GM19467 (cell line): ENCODE data around the gene VAMP8.
"Not testable (repeated sequence)": the region's sequence is repeated elsewhere in the genome, so short reads cannot be mapped to it uniquely, and the experiment has no call there.

Experiments used
- ATAC-seq: cut with Tn5 transposase; IDR thresholded peaks from one replicate; pipeline ENCODE4 v1.9.1; 2021; ENCODE audit warnings: mild to moderate bottlenecking, moderate library complexity; ENCODE audit not compliant: unreplicated experiment

Gene VAMP8

DNA sequence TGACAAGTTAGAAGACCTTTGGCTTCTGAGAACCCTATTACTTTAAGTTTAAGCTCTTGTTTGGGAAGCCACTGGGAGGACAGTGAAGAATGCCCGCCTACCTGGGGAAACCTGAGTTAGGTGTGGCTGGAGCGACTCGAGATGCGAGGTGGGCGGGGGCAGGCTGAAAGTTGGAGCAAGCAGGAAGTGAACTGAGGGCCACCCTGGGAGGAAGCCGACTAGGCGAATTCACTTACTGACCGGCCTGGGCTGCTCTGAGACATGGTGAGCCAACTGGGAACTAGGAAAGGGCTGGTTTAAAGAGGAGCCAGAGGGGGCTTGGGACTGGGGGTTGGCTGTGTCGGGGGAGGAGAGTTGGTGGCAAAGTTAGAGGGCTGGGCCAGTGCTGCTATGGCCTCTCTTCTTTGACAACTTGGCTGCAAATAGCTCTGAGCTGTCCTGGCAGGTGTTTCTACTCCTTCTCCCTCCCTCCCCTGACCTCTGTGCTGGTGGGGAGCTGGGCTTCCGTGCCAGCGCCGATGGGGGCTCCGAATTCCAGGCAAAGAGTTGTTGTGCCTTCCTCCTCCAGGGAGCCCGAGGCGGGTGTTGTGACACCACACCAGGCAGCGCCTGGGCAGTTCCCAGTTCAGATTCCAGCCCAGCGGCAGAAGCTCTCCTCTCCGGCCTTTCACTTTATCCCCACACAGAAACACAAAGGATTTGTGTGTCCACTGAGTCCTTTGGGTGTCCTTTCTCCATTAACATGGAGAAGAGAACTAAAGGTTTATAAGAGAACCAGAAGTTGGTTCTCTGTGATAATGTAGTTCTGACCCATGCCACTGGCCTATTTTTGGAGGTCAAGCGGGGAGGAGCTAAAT, at the start of gene VAMP8:
Gene VAMP8, plus strand, starts transcription at position 201 of the 857 bp plus-strand sequence. Its CDS starts 61 bp downstream, at position 262.
- ATAC-seq = peak; percentile 71

DNA sequence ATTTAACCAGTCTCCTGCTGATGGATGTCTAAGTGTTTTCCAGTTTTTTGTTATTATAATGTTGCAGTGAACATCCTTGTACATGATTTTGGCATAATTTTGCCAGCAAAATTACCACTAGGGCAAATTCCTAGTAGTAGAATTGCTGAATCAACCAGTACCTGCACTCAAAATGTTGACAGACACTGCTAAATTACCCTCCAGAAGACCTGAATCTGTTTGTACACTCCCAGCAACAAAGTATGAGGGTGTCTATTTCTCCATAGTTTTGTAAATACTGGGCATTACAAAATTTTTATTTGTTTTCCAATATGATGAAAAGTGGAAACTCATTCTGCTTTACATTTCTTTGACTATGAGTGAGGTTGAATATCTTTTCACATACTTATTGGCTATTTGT, 49.6 kb upstream of the VAMP8 start:
- ATAC-seq = no peak

- no peak for ATAC-seq
Measured at GRCh38 chr2:85528355-85528754, 49.0 kb upstream of the VAMP8 start.

DNA sequence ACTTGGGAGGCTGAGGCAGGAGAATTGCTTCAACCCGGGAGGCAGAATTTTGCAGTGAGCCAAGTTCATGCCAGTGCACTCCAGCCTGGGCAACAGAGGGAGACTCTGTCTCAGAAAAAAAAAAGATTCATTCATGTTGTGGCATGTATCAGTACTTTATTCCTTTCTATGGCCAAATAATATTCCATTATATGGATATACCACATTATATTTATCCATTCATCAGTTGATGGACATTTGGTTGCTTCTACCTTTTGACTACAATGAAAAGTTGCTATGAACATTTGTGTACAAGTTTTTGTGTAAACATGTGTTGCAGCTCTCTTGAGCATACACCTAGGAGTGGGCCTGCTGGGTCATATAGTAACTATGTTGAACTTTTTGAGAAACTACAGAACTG, 47.6 kb upstream of the VAMP8 start:
- no peak for ATAC-seq

- ATAC-seq = no peak
Measured at GRCh38 chr2:85531589-85531988, 45.8 kb upstream of the VAMP8 start.

DNA sequence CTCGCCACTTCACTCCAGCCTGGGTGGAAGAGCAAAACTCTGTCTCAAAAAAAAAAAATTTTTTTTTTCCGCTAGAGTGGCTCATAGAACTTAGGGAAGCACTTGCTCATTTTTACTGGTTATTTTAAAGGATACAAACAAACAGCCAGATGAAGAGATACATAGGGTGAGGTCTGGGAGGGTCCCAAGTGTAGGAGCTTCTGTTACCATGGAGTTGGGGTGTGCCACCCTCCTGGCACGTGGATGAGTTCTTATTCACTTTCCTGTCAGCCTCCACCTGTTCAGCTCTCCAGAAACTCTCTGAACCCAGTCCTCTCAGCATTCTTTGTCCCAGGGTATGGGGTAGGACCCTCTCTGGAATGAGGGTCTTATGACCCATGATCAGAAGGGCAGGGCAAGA, 43.3 kb upstream of the VAMP8 start:
- no peak for ATAC-seq

DNA sequence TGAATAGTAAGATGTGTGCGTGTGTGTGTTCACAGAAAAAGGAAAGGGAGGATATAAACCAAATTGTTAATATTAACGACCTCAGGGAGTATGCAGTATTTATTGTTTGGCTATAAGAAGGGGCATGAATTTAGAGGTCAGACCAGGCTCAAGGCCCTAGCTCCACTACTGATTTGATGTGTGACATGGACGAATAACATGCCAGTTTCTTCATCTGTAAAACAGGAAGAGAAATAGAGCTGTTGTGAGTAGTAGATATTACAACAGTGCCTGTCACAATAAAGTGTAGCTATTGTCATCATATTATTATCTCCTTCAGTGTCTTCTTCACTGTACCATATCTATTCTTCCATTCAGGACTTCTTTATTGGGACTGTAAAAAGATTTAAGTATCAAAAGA, 42.5 kb upstream of the VAMP8 start:
- no peak for ATAC-seq

DNA sequence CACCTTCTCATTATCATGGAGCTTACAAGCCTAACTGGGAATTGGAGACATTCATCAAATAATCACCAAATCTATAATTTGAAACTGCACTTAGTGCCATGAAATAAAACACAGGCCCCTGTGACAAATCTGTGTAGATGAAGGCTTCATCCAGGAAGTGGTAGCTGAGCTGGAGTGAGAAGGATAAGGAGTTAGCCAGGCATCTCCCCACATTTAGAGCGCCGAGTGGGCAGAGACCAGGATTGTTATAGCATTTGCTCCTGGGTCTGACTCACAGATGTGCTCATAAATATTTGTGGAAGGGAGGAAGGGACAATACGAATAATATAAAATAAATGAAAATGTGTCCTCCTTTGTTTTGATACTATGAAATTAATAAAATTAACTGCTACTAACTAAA, 40.9 kb upstream of the VAMP8 start:
- no peak for ATAC-seq

- ATAC-seq = no peak
Measured at GRCh38 chr2:85537600-85538506, 39.5 kb upstream of the VAMP8 start.

GRCh38 chr2:85538507-85539360, 38.7 kb upstream of the VAMP8 start, which contains the start of gene MAT2A:
MAT2A (plus strand) TSS chr2:85539168; CDS start chr2:85539288, 120 bp downstream.
- peak; percentile 68 for ATAC-seq

GRCh38 chr2:85539361-85540132, 37.8 kb upstream of the VAMP8 start:
- ATAC-seq = peak; percentile 27

DNA sequence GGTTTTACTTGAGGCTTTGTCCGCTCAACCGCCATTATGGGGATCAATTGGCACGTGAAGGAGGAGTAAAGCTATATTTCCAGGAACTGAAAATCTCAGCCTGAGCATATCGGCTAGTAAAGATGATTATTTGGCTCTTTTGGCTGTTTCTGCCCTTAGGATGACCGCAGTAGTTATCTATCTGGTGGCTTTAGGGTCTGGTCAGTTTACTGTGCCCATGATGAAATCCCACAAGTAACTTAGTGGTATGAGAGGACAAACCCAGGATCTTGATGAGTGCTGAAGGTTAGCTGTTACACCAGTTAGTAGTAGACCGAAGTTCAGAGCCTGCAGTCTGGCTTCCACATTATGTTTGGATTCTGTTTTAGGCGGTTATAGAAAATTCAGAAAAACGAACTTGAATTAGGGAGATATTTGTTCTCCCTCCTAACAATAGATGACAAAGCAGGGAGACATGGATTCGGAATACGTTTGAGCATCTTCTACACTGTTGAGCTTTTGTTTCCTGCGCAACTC, 37.2 kb upstream of the VAMP8 start:
- no peak for ATAC-seq

GRCh38 chr2:85541262-85541661, 36.1 kb upstream of the VAMP8 start:
- no peak for ATAC-seq

- no peak for ATAC-seq
Measured at GRCh38 chr2:85541753-85542457, 35.5 kb upstream of the VAMP8 start.

DNA sequence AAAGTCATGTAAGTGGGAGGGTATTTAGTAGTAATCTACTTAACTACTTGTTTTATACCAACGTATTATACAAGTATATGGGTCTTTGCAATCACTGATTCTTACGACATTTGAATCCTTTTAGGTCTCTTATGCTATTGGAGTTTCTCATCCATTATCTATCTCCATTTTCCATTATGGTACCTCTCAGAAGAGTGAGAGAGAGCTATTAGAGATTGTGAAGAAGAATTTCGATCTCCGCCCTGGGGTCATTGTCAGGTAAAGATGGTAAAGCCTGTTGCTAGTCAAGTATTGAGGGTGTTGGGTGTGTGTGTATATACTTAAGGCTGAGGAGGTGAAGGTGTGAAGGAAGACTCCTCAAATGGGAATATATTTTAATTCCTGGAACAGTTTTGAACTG, 34.6 kb upstream of the VAMP8 start:
- ATAC-seq = no peak

DNA sequence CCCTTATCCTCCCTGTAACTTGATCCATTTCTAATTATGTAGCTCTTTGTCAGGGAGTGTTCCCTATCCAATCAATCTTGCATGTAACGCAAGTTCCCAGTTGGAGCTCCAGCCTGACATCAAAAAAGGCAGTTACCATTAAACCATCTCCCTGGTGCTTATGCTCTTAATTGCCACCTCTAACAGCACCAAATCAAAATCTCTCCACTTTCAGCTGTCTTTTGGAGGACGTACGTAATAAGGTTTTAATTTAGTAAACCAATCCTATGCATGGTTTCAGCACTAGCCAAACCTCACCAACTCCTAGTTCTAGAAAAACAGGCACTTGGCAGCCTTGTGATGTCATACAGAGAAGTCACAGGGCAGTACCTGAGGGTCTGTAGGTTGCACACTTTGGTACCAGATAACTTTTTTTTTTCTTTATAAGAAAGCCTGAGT, 33.1 kb upstream of the VAMP8 start:
- not testable (repeated sequence) for ATAC-seq

GRCh38 chr2:85544915-85545779, 32.2 kb upstream of the VAMP8 start:
- not testable (repeated sequence) for ATAC-seq

GRCh38 chr2:85545780-85546240, 31.6 kb upstream of the VAMP8 start:
- ATAC-seq = no peak
